GM12801 (cell line): ENCODE results near the gene AANAT.

Experiments used
- TF ChIP-seq, protein P1 (sequence below): IDR thresholded peaks from one replicate; pipeline ENCODE4 v1.5.1; 2011; ENCODE audit warnings: control low read depth; ENCODE audit not compliant: insufficient read length; ENCODE audit errors: extremely low read depth

AANAT gene

GRCh38 chr17:76462556-76463290, 4.7 kb upstream of the AANAT start:
- TF ChIP-seq, protein P1, sequence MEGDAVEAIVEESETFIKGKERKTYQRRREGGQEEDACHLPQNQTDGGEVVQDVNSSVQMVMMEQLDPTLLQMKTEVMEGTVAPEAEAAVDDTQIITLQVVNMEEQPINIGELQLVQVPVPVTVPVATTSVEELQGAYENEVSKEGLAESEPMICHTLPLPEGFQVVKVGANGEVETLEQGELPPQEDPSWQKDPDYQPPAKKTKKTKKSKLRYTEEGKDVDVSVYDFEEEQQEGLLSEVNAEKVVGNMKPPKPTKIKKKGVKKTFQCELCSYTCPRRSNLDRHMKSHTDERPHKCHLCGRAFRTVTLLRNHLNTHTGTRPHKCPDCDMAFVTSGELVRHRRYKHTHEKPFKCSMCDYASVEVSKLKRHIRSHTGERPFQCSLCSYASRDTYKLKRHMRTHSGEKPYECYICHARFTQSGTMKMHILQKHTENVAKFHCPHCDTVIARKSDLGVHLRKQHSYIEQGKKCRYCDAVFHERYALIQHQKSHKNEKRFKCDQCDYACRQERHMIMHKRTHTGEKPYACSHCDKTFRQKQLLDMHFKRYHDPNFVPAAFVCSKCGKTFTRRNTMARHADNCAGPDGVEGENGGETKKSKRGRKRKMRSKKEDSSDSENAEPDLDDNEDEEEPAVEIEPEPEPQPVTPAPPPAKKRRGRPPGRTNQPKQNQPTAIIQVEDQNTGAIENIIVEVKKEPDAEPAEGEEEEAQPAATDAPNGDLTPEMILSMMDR, result no peak

DNA sequence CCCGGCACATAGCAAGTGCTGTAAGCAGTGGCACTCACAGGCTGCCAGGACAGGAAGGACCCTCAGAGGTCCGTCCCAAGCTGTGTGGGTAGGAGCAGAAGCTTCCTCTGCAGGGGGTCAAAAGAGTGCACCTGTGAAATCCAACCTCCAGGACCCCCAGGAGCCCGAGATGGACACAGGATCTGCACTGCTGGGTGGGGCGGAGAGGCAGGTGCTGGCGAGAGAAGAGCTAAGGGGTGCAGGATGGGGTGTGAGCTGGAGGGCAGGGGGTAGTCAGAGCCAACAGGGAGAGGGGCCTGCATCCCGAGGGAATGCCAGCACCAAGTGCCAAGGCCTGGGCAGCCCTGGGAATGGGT, 650 bp upstream of the AANAT start:
- TF ChIP-seq, protein P1, result no peak

DNA sequence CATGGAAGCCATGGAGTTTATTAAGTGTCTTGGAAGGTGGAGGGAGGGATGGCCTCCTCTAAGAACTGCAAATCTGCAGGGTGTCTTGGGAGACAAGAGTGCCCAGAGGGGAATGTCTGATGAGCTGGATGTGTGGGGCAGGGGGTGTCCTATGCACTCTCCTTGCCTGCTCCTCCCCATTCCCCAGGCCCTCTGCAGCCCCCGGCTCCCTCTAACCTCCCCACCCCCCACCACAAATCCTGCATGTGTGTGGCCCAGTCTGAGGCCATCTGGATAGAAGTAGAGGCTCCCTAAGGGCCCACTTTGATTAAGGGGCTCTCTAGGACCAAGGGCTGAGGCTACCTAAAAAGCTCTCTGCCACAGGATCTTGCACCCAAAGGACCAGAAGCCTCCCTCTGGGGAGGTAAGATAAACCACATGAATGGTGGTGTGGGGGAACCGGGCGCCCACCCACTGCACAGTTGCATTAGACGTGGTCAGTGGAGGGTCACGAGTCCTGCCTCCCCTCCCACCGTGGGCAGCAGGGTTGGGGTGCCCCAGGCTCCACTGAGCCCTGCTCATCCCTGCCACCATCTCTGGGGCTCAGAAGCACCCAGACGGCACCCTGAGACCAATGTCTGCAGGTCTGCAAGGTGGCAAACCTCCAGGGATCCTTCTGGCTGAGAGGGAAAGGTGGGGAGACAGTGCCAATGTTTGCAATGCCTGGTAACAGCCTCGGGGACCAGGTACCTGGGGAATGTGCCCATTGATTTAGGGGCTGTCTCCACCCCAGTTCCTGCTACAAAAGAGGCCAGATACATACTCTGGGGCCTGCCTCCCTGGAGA, 618 bp downstream of the AANAT start:
- TF ChIP-seq, protein P1, result no peak

GRCh38 chr17:76468634-76469010, 1.2 kb downstream of the AANAT start:
- TF ChIP-seq, protein P1, result no peak

GRCh38 chr17:76469076-76469990, 1.9 kb downstream of the AANAT start:
- TF ChIP-seq, protein P1, result no peak

GRCh38 chr17:76469991-76470739, 2.8 kb downstream of the AANAT start:
- TF ChIP-seq, protein P1, result no peak
